ENCODE measurements around the gene UGP2. TPM values are rescaled to one million over a fixed set of nuclear protein-coding genes. Genes with fewer than 3 reads are reported as not detected.

UGP2 gene
- polyA plus RNA-seq, 3 donors, result 115 to 137 (median 123) TPM

Other genes starting within 250 kb of the UGP2 start
- 10 to 100 TPM; 44.5 to 58.5 (median 46.1) TPM for gene VPS54, start 177.5 kb downstream of the UGP2 start, polyA plus RNA-seq (ENCODE audit: insufficient read length in 3 of 3)